ENCODE measurements around the gene NAGS. TPM values are rescaled to one million over a fixed set of nuclear protein-coding genes. Genes with fewer than 3 reads are reported as not detected.
"Not testable (repeated sequence)": the region's sequence is repeated elsewhere in the genome, so short reads cannot be mapped to it uniquely, and the experiment has no call there.

NAGS gene
- total RNA-seq, 2 experiments from 2014 or later = 1.5 to 1.7 TPM

GRCh38 chr17:44010966-44011647 lies 6.7 kb downstream of the NAGS start:
- peaks cover 11% of the 10 kb centered on the region for H3K36me3 Mint-ChIP-seq
- no peak overlapping the region for H3K4me3 Mint-ChIP-seq
- peaks cover 32% of the 10 kb centered on the region for H3K4me1 Mint-ChIP-seq (ENCODE audit: low read depth)
- CTCF ChIA-PET = no interaction called here
- intact Hi-C loops (cut with micrococcal nuclease) = no loop called here
- no peaks in the 10 kb centered on the region for H3K9me3 Mint-ChIP-seq
- H3K27ac Mint-ChIP-seq = no peak overlapping the region
- DNase-seq = no peak
- peaks cover under 1% of the 10 kb centered on the region for H3K27me3 Mint-ChIP-seq
- POLR2A ChIA-PET = interaction anchor here (0.7 kb wide), 1 partner anchor 18 kb away, joined by 3 read pairs; no protein-coding TSS in a partner anchor

- CTCF ChIA-PET = no interaction called here
- POLR2A ChIA-PET = no interaction called here
- Mint-ChIP-seq H3K9me3 (no peaks in the 10 kb centered on the region), H3K27me3 (no peaks in the 10 kb centered on the region), H3K4me3 (no peak overlapping the region), H3K27ac (no peak overlapping the region), H3K4me1 (ENCODE audit: low read depth) (peaks cover 31% of the 10 kb centered on the region), H3K36me3 (peaks cover 11% of the 10 kb centered on the region)
- DNase-seq = no peak
- intact Hi-C loops (cut with micrococcal nuclease) = no loop called here
Observed at GRCh38 chr17:44011876-44012275, 7.5 kb downstream of the NAGS start.

GRCh38 chr17:44012391-44012790 lies 8.0 kb downstream of the NAGS start:
- Mint-ChIP-seq H3K36me3 (peaks cover 11% of the 10 kb centered on the region), H3K27ac (no peak overlapping the region), H3K27me3 (no peaks in the 10 kb centered on the region), H3K4me1 (ENCODE audit: low read depth) (peaks cover 31% of the 10 kb centered on the region), H3K4me3 (no peak overlapping the region), H3K9me3 (no peaks in the 10 kb centered on the region)
- DNase-seq = no peak
- POLR2A ChIA-PET = no interaction called here
- intact Hi-C loops (cut with micrococcal nuclease) = no loop called here
- CTCF ChIA-PET = interaction anchor here (0.6 kb wide), 1 partner anchor 123 kb away, joined by 3 read pairs; no protein-coding TSS in a partner anchor

GRCh38 chr17:44012874-44013273 lies 8.5 kb downstream of the NAGS start:
- peak overlapping the region; percentile 41 for H3K4me3 Mint-ChIP-seq
- intact Hi-C loops (cut with micrococcal nuclease) = no loop called here
- POLR2A ChIA-PET = no interaction called here
- DNase-seq = no peak
- no peaks in the 10 kb centered on the region for H3K27me3 Mint-ChIP-seq
- CTCF ChIA-PET = interaction anchor here (0.6 kb wide), 1 partner anchor 123 kb away, joined by 3 read pairs; no protein-coding TSS in a partner anchor
- H3K36me3 Mint-ChIP-seq = peaks cover 11% of the 10 kb centered on the region
- H3K4me1 Mint-ChIP-seq (ENCODE audit: low read depth) = peaks cover 27% of the 10 kb centered on the region
- H3K27ac Mint-ChIP-seq = no peak overlapping the region
- H3K9me3 Mint-ChIP-seq = no peaks in the 10 kb centered on the region

GRCh38 chr17:44014133-44014436 lies 9.7 kb downstream of the NAGS start:
- ChIA-PET CTCF (interaction anchor here (0.7 to 1.3 kb wide), 2 partner anchors 8 to 70 kb away, joined by 3 to 5 read pairs; no protein-coding TSS in a partner anchor), POLR2A (interaction anchor here (0.9 to 1.3 kb wide), 2 partner anchors 53 to 530 kb away, joined by 3 to 4 read pairs; partner anchors contain the start of genes DHX8 and LSM12)
- Mint-ChIP-seq H3K27me3 (no peaks in the 10 kb centered on the region), H3K4me3 (peak overlapping the region; percentile 100), H3K4me1 (ENCODE audit: low read depth) (peaks cover 18% of the 10 kb centered on the region), H3K9me3 (no peaks in the 10 kb centered on the region), H3K27ac (no peak overlapping the region), H3K36me3 (peaks cover 11% of the 10 kb centered on the region)
- intact Hi-C loops (cut with micrococcal nuclease) = loop anchor here (2.0 kb wide), 1 partner anchor 57 kb away; the partner anchor contains the start of gene G6PC3
- no peak for DNase-seq

GRCh38 chr17:44014437-44015172 lies 10.2 kb downstream of the NAGS start, which contains the start of gene TMEM101:
TSS of gene TMEM101 (minus strand) at chr17:44014963. CDS start at chr17:44014952, 11 bp downstream.
- intact Hi-C loops (cut with micrococcal nuclease) = loop anchor here (2.0 kb wide), 1 partner anchor 56 kb away; the partner anchor contains the start of gene G6PC3
- Mint-ChIP-seq H3K9me3 (no peaks in the 10 kb centered on the region), H3K27ac (peak within 1 kb of the TSS; percentile 79), H3K36me3 (peaks cover 10% of the 10 kb centered on the region), H3K27me3 (no peaks in the 10 kb centered on the region), H3K4me3 (peak within 1 kb of the TSS; percentile 100), H3K4me1 (ENCODE audit: low read depth) (peaks cover 18% of the 10 kb centered on the region)
- ChIA-PET POLR2A (interaction anchor here (0.9 to 1.3 kb wide), 2 partner anchors 52 to 531 kb away, joined by 3 to 4 read pairs; partner anchors contain the start of genes DHX8 and LSM12), CTCF (interaction anchor here (0.6 to 1.3 kb wide), 4 partner anchors 8 to 71 kb away, joined by 3 to 5 read pairs (median 3); no protein-coding TSS in a partner anchor)
- DNase-seq = peak; percentile 92

- POLR2A ChIA-PET = not testable (repeated sequence)
Observed at GRCh38 chr17:44021227-44021626, 16.8 kb downstream of the NAGS start.

DNA sequence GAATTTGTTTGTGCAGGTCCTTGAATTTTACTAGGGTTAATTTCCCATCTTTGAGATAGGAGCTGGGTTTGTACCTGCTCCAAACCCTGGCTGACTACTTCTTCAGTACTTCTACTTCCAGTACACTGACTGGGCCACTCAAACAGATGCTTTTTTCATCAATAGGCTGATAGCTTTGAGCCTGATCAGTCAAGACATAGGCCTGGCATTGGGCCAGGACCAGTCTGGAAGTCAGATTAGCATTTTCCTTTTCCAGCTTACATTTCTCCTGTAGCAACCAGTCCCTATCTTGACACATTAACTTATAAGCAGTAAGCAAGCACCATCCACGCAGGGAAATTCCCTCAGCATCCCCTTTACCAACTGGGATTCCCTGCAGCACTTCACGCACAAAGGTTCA lies 17.8 kb downstream of the NAGS start:
- ChIA-PET POLR2A (no interaction called here), CTCF (interaction anchor here (1.3 kb wide), 1 partner anchor 19 kb away, joined by 8 read pairs; no protein-coding TSS in a partner anchor)
- Mint-ChIP-seq H3K4me1 (ENCODE audit: low read depth) (no peaks in the 10 kb centered on the region), H3K27me3 (no peaks in the 10 kb centered on the region), H3K4me3 (no peak overlapping the region), H3K27ac (no peak overlapping the region), H3K9me3 (no peaks in the 10 kb centered on the region), H3K36me3 (peaks cover 1% of the 10 kb centered on the region)
- DNase-seq = no peak
- intact Hi-C loops (cut with micrococcal nuclease) = no loop called here

More at GRCh38 chr17:44021227-44021626, 16.8 kb downstream of the NAGS start:
- H3K36me3 Mint-ChIP-seq; H3K27ac Mint-ChIP-seq; H3K4me3 Mint-ChIP-seq; H3K27me3 Mint-ChIP-seq; DNase-seq; H3K4me1 Mint-ChIP-seq (ENCODE audit: low read depth); H3K9me3 Mint-ChIP-seq; intact Hi-C loops (cut with micrococcal nuclease): not testable (repeated sequence)
- CTCF ChIA-PET = interaction anchor here (0.7 to 1.3 kb wide), 2 partner anchors 20 to 87 kb away, joined by 3 to 8 read pairs; no protein-coding TSS in a partner anchor

DNA sequence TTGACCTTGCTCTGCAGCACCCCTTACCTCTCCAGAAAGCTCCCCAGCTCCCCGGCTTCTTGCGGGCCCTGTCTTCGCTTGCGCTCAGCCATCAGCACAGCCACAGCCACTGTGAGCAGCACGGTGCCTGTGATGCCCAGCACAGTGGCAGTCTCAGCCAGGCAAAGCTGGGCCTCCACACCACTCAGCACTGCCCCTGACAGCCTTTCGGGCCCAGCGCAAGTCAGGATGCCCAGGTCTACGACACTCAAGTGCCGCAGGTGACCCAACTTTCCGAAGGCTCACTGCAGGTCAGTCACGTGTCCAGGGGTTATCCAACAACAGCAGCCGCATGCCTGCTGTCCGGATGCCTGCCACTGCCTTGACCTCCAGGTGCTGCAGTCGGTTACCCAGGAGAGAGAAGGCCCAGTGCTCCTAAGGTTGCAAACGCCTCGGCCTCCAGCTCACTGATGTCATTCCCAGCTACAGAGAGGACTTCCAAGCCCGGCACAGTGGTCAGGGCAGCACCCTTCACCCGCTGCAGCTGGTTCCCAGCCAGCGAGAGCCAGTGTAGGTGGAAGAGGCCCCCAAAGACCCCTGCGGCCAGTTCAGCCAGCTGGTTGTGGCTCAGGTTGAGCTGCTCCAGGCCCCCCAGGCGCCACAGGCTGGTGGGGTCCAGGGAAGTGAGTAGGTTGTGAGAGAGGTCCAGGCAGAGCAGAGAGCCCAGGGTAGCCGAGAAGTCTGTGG lies 19.3 kb downstream of the NAGS start:
- H3K4me1 Mint-ChIP-seq (ENCODE audit: low read depth) = no peaks in the 10 kb centered on the region
- no peak overlapping the region for H3K4me3 Mint-ChIP-seq
- CTCF ChIA-PET = no interaction called here
- POLR2A ChIA-PET = no interaction called here
- no peaks in the 10 kb centered on the region for H3K9me3 Mint-ChIP-seq
- DNase-seq = no peak
- intact Hi-C loops (cut with micrococcal nuclease) = no loop called here
- peaks cover 1% of the 10 kb centered on the region for H3K36me3 Mint-ChIP-seq
- no peak overlapping the region for H3K27ac Mint-ChIP-seq
- no peaks in the 10 kb centered on the region for H3K27me3 Mint-ChIP-seq

DNA sequence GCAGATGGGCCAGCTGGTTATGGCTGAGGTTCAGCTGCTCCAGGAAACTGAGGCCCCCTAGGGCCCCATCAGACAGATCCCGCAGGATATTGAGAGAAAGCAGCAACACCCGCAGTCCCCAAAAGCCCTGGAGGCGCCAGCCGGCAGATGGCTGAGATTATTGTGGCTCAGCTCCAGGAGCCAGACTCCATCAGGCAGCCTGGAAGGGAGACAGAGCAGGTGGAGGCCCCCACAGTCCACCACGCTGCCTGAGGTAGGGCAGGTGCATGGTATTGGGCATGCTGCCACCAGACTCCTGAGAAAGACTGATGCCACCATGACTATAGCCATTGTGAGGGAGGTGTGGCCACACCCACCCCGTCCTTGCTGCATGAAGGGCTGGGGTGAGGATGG lies 19.8 kb downstream of the NAGS start:
- H3K4me3 Mint-ChIP-seq = no peak overlapping the region
- no peak overlapping the region for H3K27ac Mint-ChIP-seq
- POLR2A ChIA-PET = no interaction called here
- peaks cover 4% of the 10 kb centered on the region for H3K36me3 Mint-ChIP-seq
- CTCF ChIA-PET = interaction anchor here (0.9 to 1.4 kb wide), 2 partner anchors 17 to 81 kb away, joined by 3 to 4 read pairs; no protein-coding TSS in a partner anchor
- intact Hi-C loops (cut with micrococcal nuclease) = no loop called here
- no peaks in the 10 kb centered on the region for H3K9me3 Mint-ChIP-seq
- no peaks in the 10 kb centered on the region for H3K4me1 Mint-ChIP-seq (ENCODE audit: low read depth)
- H3K27me3 Mint-ChIP-seq = no peaks in the 10 kb centered on the region
- DNase-seq = no peak

DNA sequence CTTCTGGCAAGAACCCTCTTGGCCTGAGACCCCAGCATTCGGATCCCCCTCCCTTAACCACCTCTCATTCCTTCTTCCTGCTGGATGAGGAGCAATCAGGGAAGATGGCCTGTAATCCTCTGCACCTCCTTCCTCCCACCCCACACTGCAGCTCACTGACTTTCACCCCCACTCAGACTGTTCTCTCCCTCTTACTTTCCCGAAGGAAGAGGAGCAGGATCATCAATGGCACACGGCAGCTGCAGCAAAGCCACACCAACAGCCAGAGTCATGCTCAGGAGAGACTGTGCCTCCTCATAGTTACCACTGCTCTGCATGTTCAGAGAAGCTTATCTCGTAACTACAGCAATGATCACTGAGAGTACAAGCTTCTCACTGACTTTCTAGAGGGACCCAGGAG lies 20.4 kb downstream of the NAGS start:
- H3K36me3 Mint-ChIP-seq = peaks cover 4% of the 10 kb centered on the region
- H3K27me3 Mint-ChIP-seq = no peaks in the 10 kb centered on the region
- H3K27ac Mint-ChIP-seq = no peak overlapping the region
- ChIA-PET CTCF (interaction anchor here (0.9 to 1.4 kb wide), 2 partner anchors 17 to 81 kb away, joined by 3 to 4 read pairs; no protein-coding TSS in a partner anchor), POLR2A (interaction anchor here (0.6 kb wide), 1 partner anchor 259 kb away, joined by 3 read pairs; no protein-coding TSS in a partner anchor)
- DNase-seq = no peak
- intact Hi-C loops (cut with micrococcal nuclease) = no loop called here
- no peak overlapping the region for H3K4me3 Mint-ChIP-seq
- no peaks in the 10 kb centered on the region for H3K9me3 Mint-ChIP-seq
- no peaks in the 10 kb centered on the region for H3K4me1 Mint-ChIP-seq (ENCODE audit: low read depth)
